Aorta (tissue), 5 donors: ENCODE data around the gene RASGRP2. TPM values are rescaled to one million over a fixed set of nuclear protein-coding genes. Genes with fewer than 3 reads are reported as not detected.

ENCODE experiments used
- ATAC-seq: fragments of 200-7000 bp; cut with Tn5 transposase; one replicate; pipeline ENCODE4 v1.9.1; 2022; ENCODE audit warnings: moderate library complexity; ENCODE audit not compliant: low FRiP score
- DNase-seq, 2 donors: peaks; one replicate each; pipeline ENCODE4 v3.0.0-alpha.2; 2020
- H3K27ac ChIP-seq, 2 donors: one replicate each; pipeline ENCODE4 v1.5.1; 2013; ENCODE audit warnings: low read length in 2 of 2, mild to moderate bottlenecking in 2 of 2, moderate library complexity in 2 of 2, control low read depth in 1 of 2, inconsistent platforms in 1 of 2, low read depth in 1 of 2
- H3K27me3 ChIP-seq, 2 donors: one replicate each; pipeline ENCODE4 v1.6.1; 2013; ENCODE audit warnings: control low read depth in 1 of 2, low read length in 1 of 2, mild to moderate bottlenecking in 1 of 2, moderate library complexity in 1 of 2; ENCODE audit not compliant: insufficient read depth in 2 of 2, control insufficient read depth in 1 of 2
- H3K36me3 ChIP-seq, 2 donors: one replicate each; pipeline ENCODE4 v1.6.1; 2013; ENCODE audit warnings: control low read depth in 1 of 2, low read length in 1 of 2, mild to moderate bottlenecking in 1 of 2; ENCODE audit not compliant: insufficient read depth in 2 of 2, control insufficient read depth in 1 of 2
- H3K4me1 ChIP-seq, 2 donors: one replicate each; pipeline ENCODE4 v1.6.1; 2013; ENCODE audit warnings: low read length in 2 of 2, control low read depth in 1 of 2, mild to moderate bottlenecking in 1 of 2, moderate library complexity in 1 of 2; ENCODE audit not compliant: insufficient read depth in 2 of 2, control insufficient read depth in 1 of 2
- H3K4me3 ChIP-seq, 2 donors: one replicate each; pipeline ENCODE4 v1.5.1; 2013; ENCODE audit warnings: low read length in 2 of 2, control low read depth in 1 of 2, mild to moderate bottlenecking in 1 of 2
- H3K9me3 ChIP-seq: one replicate; pipeline ENCODE4 v1.6.1; 2013; ENCODE audit warnings: mild to moderate bottlenecking, low read length; ENCODE audit not compliant: control insufficient read depth
- WGBS, 2 donors: extraction: QIAGEN DNeasy Blood & Tissue Kit; methylation state at CpG; one replicate each; pipeline ENCODE4 v1.1.7; 2013; 5-methylcytosine and 5-hydroxymethylcytosine counted together
- intact Hi-C, 2 donors: fragments of 100-400 bp; cut with DNase I; formaldehyde crosslinking; loops; one replicate each; pipeline versions ENCODE4 v1.14.2 to v1.15.0; 2022
- polyA plus RNA-seq, 2 donors: library from polyadenylated mRNA; stranded (reverse); fragments of 200-250 nt; gene quantifications; one replicate each; pipeline ENCODE4 v1.2.3, GENCODE V29; 2013
- total RNA-seq, 2 donors: library from RNA; stranded (reverse); fragmentation: NEBNext Ultra II Directional; extraction: Animal tissue kit (Norgen Biotek cat#: 25700); gene quantifications; one replicate each; pipeline ENCODE4 v1.2.1, GENCODE V29; 2021
- donor health status: healthy with polysubstance abuse.
- donor health status: Bipolar disorder and iron deficiency.
- donor health status: DM: no; HTN: no; CAD: no.
- donor health status: DM: no; HTN: no; CAD: no.
- donor health status: DM: yes; HTN: yes; CAD: no.

RASGRP2 gene
- total and polyA plus RNA-seq, 4 donors: 20.8 to 152 (median 48.6) TPM

- intact Hi-C loops: no loop called here
Measured at GRCh38 chr11:64714666-64715065, 29.3 kb downstream of the RASGRP2 start.

GRCh38 chr11:64713781-64714363 lies 30.1 kb downstream of the RASGRP2 start:
- WGBS, 2 donors: 13 to 29% methylated on average over 18 to 39 of the region's 39 CpGs
- H3K9me3 ChIP-seq: no peaks in the 10 kb centered on the region
- peaks cover 0 to 1% of the 10 kb centered on the region in 2 donors for H3K27me3 ChIP-seq
- no peaks in the 10 kb centered on the region for H3K4me1 ChIP-seq
- H3K36me3 ChIP-seq: no peaks in the 10 kb centered on the region
- peak in 1 of 2 donors; percentile 60 for DNase-seq
- no peak overlapping the region for H3K27ac ChIP-seq
- H3K4me3 ChIP-seq: peak overlapping the region in 1 of 2 donors; percentile 12
- ATAC-seq: no peak
- intact Hi-C loops: no loop called here

More at GRCh38 chr11:64714666-64715065, 29.3 kb downstream of the RASGRP2 start:
- WGBS, 2 donors: 75 to 84% methylated on average over 5 of the region's 5 CpGs
- Histone ChIP-seq H3K4me3 (no peak overlapping the region), H3K27me3 (peaks cover 0 to 1% of the 10 kb centered on the region in 2 donors), H3K27ac (no peak overlapping the region), H3K9me3 (no peaks in the 10 kb centered on the region), H3K36me3 (no peaks in the 10 kb centered on the region), H3K4me1 (no peaks in the 10 kb centered on the region)
- ATAC-seq: no peak
- DNase-seq: peak in 1 of 2 donors; percentile 39

GRCh38 chr11:64713016-64713707 lies 30.8 kb downstream of the RASGRP2 start:
- Histone ChIP-seq H3K36me3 (no peaks in the 10 kb centered on the region), H3K9me3 (no peaks in the 10 kb centered on the region), H3K27ac (no peak overlapping the region), H3K4me3 (peak overlapping the region in 1 of 2 donors; percentile 12), H3K27me3 (peaks cover 0 to 1% of the 10 kb centered on the region in 2 donors), H3K4me1 (no peaks in the 10 kb centered on the region)
- 1 to 2% methylated on average over 72 to 111 of the region's 111 CpGs for WGBS, 2 donors
- no peak for ATAC-seq
- DNase-seq: peak in 1 of 2 donors; percentile 84
- intact Hi-C loops: no loop called here

DNA sequence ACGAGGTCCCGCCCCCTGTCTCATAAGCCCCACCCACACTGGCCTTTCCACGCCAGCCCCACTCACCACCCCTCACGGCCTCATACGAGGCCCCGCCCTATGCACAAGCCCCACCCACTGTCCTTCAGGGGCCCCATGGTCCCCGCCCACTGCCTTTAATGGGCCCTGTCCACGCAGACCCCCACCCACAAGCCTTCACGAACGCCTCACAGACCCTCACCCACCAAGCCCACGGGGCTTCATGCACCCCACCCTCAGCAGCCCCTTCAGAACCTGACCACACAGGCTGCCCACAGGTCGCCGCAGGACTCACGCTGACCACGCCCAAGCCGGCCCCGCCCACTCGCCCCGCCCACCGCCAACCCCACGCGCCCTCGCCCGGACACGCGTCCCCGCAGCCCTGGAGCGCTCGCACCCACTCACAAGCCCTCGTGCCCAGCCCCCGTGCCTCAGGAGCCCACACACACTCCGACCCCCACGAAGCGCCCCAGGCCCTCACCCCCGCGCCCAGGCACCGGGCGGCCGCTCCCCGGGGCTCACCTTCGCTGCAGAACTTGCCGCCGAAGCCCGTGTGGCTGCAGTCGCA lies 31.4 kb downstream of the RASGRP2 start:
- peaks cover 0 to 1% of the 10 kb centered on the region in 2 donors for H3K27me3 ChIP-seq
- intact Hi-C loops: no loop called here
- H3K4me3 ChIP-seq: no peak overlapping the region
- 9 to 12% methylated on average over 38 to 45 of the region's 45 CpGs for WGBS, 2 donors
- H3K9me3 ChIP-seq: no peaks in the 10 kb centered on the region
- DNase-seq: peak in 1 of 2 donors; percentile 75
- no peaks in the 10 kb centered on the region for H3K4me1 ChIP-seq
- ATAC-seq: no peak
- H3K27ac ChIP-seq: no peak overlapping the region
- no peaks in the 10 kb centered on the region for H3K36me3 ChIP-seq

DNA sequence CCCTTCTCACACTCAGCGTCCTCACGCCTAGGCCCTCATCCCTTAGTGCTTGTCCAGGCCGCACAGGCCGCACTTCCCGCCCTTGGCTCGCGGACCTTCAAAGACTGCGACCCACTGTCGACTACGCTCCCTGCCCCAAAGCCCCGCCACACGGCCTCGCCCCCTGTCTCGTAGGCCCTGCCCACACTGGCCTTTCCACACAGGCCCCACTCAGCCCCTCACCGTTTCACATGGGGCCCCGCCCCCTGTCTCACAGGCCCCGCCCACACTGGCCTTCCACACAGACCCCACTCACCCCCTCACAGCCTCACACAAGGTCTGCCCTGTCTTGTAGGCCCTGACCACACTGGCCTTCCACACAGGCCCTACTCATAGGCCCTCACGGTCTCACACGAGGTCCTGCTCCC lies 32.0 kb downstream of the RASGRP2 start:
- no peaks in the 10 kb centered on the region for H3K36me3 ChIP-seq
- WGBS, 2 donors: 61 to 68% methylated on average over 19 of the region's 19 CpGs
- H3K4me3 ChIP-seq: no peak overlapping the region
- ATAC-seq (peak; percentile 4), DNase-seq (peak in 1 of 2 donors; percentile 63)
- no peaks in the 10 kb centered on the region for H3K4me1 ChIP-seq
- no peak overlapping the region for H3K27ac ChIP-seq
- no peaks in the 10 kb centered on the region for H3K9me3 ChIP-seq
- intact Hi-C loops: no loop called here
- H3K27me3 ChIP-seq: peaks cover 0 to 1% of the 10 kb centered on the region in 2 donors

GRCh38 chr11:64711138-64711955 lies 32.6 kb downstream of the RASGRP2 start:
- no peak overlapping the region for H3K4me3 ChIP-seq
- ATAC-seq (peak; percentile 31), DNase-seq (peak in 1 of 2 donors; percentile 71)
- H3K36me3 ChIP-seq: no peaks in the 10 kb centered on the region
- no peaks in the 10 kb centered on the region for H3K4me1 ChIP-seq
- H3K27ac ChIP-seq: no peak overlapping the region
- H3K9me3 ChIP-seq: no peaks in the 10 kb centered on the region
- H3K27me3 ChIP-seq: peaks cover 0 to 1% of the 10 kb centered on the region in 2 donors
- WGBS, 2 donors: 32 to 34% methylated on average over 45 to 46 of the region's 46 CpGs
- intact Hi-C loops: no loop called here

GRCh38 chr11:64710418-64711137 lies 33.4 kb downstream of the RASGRP2 start:
- intact Hi-C loops: no loop called here
- Histone ChIP-seq H3K4me3 (no peak overlapping the region), H3K27me3 (peaks cover 0 to 1% of the 10 kb centered on the region in 2 donors), H3K27ac (no peak overlapping the region), H3K4me1 (no peaks in the 10 kb centered on the region), H3K9me3 (no peaks in the 10 kb centered on the region), H3K36me3 (no peaks in the 10 kb centered on the region)
- ATAC-seq (no peak), DNase-seq (peak in 1 of 2 donors; percentile 22)
- WGBS, 2 donors: 60 to 62% methylated on average over 13 of the region's 13 CpGs

DNA sequence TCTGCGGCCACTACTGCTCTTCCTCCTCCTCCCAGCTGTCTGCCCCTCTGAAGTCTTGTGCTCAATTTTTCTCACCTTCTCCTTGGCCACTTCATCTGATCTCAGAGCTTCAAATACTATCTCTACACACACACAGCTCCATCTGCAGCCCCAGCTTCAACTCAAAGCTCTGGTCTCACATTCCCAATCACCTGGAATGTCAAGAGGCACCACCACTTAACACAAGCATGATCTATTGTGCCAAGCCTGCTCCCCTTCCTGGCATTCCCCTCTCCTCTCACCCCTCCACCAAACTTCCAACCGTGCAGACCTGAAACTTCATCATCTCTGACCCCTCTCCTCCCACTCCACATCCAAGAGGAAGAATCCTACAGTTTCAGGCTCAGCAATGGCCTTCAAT lies 38.4 kb downstream of the RASGRP2 start:
- DNase-seq (no peak), ATAC-seq (no peak)
- no peaks in the 10 kb centered on the region for H3K36me3 ChIP-seq
- H3K4me1 ChIP-seq: no peaks in the 10 kb centered on the region
- intact Hi-C loops: no loop called here
- WGBS, 2 donors: 51 to 63% methylated on average over 2 of the region's 2 CpGs
- no peaks in the 10 kb centered on the region for H3K9me3 ChIP-seq
- no peak overlapping the region for H3K4me3 ChIP-seq
- H3K27me3 ChIP-seq: no peaks in the 10 kb centered on the region
- H3K27ac ChIP-seq: no peak overlapping the region
